GM21381 (cell line): Measurements from ENCODE around the gene PRKAG2.
A peak's percentile ranks its signal among the peaks of the same experiment; 100 is the strongest.

Experiments
- ATAC-seq: cut with Tn5 transposase; IDR thresholded peaks from one replicate; pipeline ENCODE4 v1.9.1; 2021; ENCODE audit warnings: mild to moderate bottlenecking, moderate library complexity; ENCODE audit not compliant: unreplicated experiment

The PRKAG2 gene

DNA sequence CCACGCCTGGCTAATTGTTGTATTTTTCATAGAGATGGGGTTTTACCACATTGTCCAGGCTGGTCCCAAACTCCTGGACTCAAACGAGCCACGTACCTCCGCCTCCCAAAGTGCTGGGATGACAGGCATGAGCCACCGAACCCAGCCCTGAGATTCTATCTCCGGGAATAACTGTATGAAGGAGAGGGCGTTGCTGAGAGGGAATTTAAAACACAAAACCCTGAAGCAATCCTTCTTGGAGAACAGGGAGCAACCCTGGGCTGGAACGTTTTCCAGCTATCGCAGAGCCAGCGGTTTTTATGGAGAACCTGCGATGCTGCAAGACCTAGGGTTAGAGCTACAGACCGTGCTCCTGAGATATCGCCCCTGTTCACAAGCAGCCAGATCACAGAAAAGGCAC lies 144.6 kb downstream of the PRKAG2 start:
- no peak for ATAC-seq

DNA sequence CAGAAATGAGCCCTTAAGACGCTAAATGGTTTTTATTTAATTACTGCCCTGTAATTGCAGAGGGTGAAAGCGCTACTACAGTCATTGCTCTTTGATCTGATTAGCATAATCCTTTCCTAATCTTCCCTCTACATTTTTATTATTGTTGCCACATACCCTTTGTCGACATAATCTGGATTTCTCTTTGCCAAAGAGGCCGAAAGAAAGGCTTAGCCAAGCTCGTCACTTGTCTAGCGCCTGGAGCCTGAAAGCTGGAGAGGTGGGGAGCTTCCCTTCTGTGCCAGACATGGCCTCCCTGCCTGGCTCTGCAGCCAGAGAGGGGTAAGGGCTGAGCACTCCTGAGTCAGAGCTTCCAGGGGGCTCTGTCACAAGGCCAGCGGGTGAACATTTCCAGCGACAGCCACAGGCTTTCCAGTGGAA lies 145.9 kb downstream of the PRKAG2 start:
- no peak for ATAC-seq

DNA sequence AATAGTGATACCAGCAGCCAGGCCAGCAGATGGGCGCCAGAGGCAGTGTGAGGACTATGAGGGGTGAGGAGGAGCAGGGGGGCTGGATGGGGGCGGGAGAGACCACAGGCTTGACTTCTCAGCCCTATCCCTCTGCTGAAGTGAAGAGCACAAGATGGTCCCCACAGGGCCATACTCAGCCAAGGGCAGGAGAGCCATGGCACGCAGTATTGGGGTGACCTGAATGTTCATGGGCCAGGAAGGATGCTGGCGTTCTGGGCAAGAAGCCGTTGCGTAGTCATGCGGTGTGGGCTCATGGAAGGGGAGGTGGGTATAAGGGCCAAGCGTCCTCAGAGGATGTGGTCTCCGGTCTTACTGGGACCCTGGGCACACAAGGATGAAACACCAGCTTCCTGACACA lies 146.3 kb downstream of the PRKAG2 start:
- ATAC-seq = no peak

DNA sequence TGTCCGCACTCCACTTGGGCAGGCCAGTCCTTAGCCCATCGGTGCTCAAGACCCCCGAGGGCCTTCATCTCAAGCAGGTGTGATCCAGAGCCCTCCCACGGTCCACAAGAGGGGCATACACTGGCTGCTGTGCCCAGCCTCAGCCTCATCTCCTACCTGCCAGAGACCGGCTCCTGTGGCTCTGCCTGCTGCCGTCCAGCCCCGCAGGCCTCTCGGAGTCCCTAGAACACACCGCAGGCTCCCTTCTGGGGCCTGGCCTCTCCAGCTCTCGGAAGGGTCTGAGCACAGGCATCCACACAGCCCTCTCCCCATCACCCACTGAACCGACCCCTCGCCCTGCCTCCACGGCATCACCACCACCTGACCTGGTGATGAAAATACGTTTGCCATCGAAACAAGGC lies 147.4 kb downstream of the PRKAG2 start:
- ATAC-seq = no peak

DNA sequence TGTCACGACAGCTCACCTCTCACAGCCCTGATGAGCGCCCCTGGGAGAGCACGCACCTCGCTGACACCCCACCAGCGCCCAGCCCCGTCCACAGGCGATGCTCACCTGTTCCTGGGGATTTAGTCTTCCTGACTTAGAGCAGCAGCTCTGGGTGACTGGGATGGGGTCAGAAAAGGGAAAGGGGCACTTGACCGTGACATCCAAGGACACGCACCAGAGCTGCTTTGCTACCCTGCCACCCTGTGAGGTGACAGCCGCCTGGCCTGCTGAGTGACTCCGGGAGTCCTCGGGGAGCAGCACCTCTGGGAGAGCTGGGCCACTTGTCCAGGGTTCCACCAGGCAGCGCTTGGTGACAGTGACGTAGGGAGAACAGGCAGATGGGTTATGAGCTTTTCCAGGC lies 148.2 kb downstream of the PRKAG2 start:
- no peak for ATAC-seq

DNA sequence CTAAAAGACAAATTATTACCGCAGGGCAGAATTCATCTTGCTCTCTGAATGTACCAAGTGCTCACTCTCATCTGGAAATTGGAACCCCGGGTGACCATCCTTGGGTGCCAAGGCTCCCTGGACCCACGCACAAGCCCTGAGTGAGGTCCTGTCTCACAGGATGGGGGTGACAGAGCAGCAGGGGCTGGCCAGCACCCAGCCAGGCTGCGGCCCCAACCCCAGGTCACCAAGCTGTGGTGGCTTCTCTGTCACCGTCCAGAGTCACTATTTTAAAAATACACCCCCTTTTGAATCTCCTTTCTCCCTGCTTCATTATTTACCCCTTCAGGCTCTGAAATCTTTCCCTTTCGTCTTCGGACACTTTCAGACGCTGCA lies 148.6 kb downstream of the PRKAG2 start:
- ATAC-seq = no peak

DNA sequence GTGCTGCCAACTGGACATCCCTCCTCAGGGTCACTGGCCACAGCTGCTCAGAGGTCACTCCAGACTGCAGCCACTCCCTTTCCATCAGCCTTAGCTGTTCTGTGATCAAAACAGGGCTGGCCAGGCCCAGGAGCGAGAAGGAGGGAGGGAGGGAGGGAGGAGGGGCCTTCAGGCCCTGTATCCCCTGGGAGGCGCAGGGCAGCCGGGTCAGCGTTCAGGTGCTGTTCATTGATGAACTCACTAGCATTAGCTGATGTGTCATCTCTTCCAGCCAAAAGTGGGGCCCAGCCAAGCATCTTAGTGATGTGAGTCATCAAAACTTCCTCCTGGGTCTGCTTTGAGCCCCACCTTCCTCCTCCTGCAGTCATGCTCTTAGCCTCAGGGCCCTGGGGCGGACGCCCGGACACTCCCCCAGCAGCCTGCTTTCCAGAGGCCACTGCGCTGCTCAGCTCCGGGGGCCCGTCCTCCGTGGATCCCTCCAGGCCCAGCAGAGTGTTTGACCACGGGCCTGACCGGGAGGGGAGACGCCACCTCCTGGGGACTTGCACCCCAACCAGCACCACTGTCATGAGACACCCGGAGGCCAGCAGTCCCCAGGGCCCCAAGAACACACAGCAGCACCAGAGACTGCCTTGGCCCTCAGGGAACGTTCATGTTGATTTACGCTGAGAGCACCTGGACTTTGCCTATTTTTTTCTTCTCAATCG lies 149.2 kb downstream of the PRKAG2 start:
- ATAC-seq = peak; percentile 58

DNA sequence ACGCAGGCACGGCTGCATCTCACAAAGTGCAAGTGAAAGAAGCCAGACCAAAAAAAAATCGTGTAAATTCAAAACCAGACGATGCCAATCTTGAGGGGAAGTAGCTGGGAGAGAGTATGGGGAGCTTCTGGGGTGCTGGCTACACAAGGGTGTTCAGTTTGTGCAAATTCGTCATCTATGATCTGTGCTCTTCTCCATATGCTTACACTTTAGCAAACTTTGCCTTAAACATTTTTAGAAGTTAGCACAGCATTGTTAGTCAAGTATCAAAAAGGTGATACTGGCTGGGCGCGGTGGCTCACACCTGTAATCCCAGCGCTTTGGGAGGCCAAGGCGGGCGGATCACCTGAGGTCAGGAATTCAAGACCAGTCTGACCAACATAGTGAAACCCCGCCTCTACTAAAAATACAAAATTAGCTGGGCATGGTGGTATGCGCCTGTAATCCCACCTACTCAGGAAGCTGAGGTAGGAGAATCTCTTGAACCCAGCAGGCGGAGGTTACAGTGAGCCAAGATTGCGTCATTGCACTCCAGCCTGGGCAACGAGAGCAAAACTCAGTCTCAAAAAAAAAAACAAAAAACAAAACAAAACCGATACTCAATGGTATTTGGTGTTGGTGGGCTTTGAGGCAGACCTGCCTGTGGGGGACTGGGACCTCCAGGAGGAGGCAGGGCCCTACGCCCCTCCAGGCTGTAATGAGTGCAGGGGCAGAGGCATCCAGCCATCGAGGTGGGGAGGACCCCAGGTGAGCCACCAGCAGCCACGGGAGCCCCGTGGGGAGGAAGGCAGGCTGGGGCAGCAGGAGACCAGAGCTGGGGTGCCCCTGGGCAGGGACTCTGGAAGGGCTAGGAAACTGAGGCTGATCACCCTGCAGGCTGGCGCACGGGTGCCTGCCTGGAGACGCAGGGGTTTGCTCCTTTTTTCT lies 150.0 kb downstream of the PRKAG2 start:
- peak; percentile 6 for ATAC-seq

DNA sequence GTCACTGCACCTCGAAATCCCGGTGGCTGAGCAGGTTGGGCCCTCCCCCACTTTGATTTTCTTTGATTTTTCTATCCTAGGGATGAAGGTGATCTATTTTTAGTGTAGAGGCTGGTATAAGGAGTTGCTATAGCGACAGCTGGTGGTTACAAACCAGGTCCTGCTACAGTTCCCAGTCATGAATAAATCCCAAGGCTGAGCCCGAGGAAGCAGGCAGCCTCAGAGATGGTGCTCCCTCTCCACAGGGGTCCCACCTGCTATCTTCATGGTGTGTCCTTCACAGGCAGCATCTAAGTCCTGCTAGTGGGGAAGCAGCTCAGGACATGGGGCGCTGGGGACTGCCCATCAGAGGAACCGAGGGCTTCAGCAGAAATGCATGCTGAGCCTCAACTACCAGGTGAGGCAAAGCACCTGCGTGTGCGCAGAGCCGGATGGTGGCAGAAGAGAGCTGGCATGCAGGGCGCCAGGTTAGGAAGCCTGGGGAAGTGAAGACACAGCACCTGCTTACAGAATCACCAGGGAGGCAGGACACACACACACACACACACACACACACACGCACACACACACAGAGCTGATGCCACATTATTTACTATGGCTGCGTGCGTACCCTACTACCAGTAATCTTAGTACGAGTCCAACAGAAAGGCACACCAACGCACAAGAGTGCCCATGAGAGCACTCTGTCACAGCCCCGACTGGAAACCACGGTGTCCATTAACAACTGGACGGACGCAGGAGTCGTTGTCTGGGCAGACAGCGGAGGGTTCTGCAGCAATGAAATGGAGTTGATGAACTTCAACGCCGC lies 150.9 kb downstream of the PRKAG2 start:
- ATAC-seq = no peak

DNA sequence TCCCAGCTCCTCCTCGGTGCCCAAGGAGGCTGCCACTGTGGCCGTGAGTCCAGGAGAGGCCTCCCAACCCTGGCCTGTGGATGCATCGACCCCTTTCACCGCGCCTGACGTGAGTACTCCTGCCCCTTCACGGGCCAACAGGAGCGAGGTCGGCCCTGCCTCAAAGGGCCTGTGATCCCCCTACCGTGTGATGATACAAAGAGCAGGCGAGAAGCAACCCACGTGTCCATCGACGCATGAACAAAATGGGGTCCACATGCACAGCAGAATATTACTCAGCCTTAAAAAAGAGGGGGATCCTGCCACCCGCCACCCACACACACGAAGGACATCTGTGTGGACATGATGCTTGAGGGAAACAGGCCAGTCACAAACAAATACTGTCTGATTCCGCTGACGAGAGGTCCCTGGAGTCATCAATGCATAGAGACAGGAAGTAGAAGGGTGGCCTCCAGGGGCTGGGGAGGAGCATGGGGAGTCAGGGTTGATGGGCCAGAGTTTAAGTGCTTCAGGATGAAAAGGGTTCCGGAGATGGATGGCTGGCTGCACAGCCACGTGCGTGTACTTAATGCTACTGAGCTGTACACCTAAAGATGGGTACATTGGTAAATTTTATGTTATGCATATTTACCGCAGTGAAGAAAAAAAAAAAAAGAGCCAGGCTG lies 151.9 kb downstream of the PRKAG2 start:
- no peak for ATAC-seq

DNA sequence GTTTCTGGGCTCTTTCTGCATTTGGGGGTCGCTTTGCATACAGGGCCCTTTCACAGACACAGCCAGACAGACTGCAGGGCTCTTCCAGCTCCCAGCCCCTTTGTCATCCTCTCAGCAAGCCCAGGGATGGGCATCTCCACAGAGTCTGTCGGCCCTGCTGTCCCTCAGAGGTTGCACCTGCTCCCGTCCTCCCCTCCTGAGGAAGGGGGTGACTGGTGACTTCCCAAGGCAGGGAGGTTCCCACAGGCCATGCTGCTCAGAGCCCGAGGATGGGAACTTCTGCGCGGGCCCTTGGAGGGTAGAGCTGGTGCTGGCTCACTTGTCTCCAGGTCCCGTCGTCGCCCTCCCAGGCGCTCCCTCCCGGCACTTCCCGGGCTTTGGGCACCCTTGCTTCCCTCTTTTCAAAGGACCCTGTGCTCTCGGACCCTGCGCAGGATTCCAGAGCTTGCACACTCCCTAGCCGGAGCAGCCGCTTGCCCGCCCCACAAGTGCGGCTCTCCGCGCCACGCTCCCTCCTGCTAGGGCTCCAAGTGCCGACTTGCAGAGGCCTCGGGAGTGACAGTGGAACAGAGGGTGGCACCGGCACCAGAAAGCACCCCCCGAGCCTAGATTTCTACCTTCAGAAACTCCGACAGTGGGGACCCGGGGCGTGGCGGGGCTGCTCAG lies 152.5 kb downstream of the PRKAG2 start:
- no peak for ATAC-seq

DNA sequence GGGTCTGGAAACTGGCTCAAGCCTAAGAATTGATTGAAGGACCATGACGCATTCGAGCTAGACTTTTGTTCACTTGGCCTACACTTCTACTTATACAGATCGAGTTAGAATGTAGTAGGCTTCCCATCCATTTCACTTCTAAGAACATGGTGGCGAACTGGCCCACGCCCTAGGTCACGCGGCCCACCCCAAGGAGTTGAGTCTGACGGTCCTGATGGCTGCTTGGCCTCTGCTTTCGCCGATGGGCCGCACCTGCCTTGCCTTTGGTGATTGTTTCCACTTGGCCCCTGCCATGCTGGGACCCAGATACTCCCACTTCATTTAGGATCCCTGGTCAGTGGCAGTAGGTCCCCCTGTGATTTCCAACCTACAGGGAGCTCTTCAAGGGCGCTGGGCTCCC lies 153.6 kb downstream of the PRKAG2 start:
- no peak for ATAC-seq

DNA sequence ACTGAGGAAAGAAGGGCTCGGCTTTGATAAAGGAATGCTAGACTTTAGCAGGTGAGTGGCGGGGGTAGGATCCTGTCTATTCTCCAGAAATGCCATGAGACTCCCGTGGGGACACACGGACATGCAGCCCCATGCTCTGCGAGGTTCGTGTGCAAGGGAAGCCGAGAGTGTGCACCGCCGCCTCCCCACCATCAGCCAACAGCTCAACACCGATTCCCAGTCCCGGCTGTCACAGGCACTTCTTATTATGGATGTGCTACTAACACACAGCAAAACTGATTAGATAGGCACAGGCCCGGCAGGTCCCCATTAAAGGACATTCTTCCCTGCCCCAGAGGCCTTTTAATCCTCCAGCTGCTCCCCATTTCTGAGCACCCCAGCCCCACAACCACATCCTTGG lies 154.4 kb downstream of the PRKAG2 start:
- no peak for ATAC-seq

DNA sequence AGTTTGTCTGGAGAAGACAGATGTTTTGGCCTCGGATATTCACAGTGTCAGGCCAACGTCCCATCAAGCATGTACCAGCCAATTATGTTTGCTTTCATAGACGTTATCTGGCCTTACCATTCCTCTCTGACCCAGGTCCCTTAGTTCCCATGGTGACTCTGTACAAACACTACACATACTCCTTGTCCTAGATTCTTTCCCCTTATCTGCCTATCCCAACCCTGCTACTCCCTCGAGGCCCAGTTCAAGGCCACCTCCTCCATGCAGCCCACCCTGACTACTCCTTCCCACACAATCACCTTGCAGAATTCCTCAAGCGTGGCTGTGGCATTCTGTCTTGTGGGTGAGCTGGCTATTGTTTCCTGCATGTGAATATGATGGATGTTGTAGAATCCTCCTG lies 155.2 kb downstream of the PRKAG2 start:
- no peak for ATAC-seq

DNA sequence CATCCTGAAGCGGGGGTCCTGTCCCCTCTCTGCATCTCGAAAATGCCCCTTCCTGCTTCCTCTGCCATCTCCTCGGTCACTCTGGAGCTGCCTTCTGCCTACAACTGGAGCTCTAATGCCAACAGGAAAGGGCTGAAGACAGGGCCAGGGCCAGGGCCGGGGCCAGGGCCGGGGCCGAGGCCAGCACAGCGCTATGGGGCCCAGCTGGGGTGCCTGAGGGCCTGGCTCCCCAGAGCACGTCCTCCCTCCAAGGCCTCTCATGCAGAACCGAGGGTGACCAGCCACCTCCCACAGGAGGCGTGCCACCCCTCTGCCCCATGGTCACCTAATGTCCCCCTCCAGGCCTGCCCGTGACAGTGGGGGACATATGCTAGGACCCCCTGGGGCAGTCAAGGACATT lies 155.7 kb downstream of the PRKAG2 start:
- no peak for ATAC-seq

DNA sequence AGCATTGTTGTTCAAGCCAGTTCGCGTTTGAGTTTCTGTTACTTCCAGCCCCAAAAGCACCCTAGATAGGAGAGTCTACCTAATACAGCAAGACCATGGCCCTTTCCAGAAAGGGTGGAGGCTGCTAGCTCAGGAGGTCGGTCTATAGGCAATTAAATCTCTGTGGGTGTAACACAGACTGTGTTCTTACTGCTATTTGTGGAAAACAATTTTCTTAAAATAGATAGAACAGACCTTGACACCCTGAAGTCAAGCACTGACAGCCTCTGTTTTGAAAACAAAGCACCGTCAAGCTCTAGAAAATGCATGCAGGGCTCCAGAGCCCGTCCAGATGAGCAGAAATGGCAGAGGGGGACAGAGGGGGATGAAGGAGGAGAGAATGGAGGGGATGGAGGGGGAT lies 156.6 kb downstream of the PRKAG2 start:
- no peak for ATAC-seq

DNA sequence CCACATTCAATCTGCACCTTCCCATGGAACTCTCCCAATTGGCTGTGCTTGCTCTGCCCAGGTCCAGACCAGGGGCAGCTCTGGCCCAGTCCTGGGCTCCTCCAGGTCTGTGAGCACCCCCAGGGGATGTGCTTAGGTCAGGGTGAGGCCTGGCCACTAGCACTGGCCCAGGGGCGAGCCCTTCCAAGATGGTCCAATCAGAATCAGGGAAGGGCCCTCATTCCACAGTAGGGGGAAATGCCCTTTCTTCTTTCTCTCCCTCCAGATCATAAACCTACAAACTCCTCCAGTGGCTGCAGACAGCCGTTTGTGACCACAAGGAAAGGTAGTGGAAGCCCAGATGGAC lies 157.0 kb downstream of the PRKAG2 start:
- no peak for ATAC-seq

DNA sequence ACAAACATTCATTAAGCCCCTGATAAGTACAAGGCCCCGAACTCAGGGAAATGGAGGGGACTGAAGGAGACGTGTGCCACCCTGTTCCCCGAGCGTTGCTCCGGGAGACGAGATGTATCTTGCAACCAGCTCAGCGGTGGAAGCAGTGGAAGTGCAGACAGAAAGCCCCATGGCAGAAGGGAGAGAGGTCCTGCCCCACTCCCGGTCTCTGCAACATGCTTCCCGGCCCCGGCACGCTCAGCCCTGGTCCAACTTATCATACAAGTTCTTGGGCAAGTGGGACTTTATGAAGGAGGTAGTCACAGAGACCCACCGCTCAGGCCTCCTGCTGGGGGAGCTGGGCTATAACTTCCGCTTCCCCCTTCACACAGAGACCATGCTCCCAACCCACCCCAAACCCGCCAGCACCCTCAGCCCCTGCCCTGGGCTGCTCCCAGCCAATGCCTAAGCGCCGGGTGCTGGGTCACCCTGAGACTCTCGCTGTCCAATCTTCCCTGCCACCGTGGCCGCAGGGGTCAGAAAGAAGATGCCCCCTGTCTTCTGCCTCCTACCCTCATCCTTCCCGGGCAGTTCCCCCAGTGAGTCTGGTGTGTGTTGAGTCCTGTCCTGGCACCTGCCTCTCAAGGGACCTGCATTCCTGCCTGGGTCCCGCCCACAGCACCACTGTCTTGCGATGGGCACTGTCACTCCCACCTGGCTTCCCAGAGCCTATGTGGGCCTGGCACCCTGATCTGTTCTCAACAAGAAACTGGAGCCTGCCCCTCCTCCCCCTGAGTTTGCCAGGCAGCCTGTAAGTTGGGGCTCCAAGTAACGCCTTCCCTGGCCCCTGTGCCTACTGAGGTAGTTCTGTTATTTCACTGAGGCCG lies 157.7 kb downstream of the PRKAG2 start:
- ATAC-seq = no peak

DNA sequence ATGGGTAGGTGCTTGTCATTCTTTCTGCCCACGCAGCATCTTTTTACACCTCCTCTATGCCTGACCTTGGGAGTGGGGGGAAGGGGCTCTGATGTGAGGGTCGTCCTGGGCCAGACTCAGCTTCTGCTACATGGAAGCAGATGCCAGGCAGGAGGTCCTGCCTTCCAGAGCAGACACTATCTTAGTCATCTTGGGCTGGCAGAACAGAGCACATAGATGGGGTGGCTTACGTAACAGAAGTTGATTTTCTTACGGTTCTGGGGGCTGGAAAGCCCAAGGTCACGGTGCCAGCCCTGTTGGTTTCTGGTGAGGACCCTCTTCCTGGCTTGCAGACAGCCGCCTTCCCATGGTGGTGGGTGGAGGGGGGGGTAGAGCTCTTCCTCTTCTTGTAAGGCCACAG lies 159.0 kb downstream of the PRKAG2 start:
- no peak for ATAC-seq

DNA sequence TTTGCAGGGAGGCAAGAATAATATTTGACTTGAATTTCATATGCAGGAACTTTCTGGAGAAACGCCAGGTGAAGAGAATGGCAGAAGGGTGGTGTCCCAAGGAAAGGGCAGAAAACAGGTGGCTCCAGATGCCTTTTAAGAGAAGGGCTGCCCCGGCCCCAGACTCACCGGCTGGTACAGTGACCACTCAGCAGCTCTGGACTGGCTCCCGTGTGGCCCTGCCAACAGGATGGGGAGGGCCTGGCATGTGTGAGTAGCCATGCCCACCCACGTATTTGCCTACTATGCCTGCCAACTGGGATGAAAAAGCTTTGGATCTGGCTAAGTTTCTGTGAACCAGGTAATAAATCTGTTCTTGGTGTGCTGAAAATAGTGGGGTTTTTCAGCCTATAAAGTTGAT lies 159.5 kb downstream of the PRKAG2 start:
- no peak for ATAC-seq
